IMR-90 (cell line): ENCODE measurements around the gene GARIN3. TPM values are rescaled to one million over a fixed set of nuclear protein-coding genes. Genes with fewer than 3 reads are reported as not detected.
"Not testable (repeated sequence)": the region's sequence is repeated elsewhere in the genome, so short reads cannot be mapped to it uniquely, and the experiment has no call there.

Experiments
- ATAC-seq: fragments of 200-7000 bp; cut with Tn5 transposase; 2 replicates; pipeline ENCODE4 v1.9.1; 2020; ENCODE audit warnings: low read depth, mild to moderate bottlenecking, moderate library complexity
- BruUV-seq: library from RNA; stranded (reverse); fragments of 400-500 nt; replicated peaks from 2 replicates; lab custom pipeline; 2021; lab: Mats Ljungman, UMichigan
- CTCF ChIA-PET: fragments of 300-600 bp; formaldehyde crosslinking; extraction: SDS; loops from one replicate; lab custom pipeline; 2021; ENCODE audit warnings: antibody characterized with exemption; lab: Yijun Ruan, JAX
- POLR2A ChIA-PET: fragments of 300-600 bp; sonication (Branson Sonifier 250); formaldehyde crosslinking; loops from one replicate; lab custom pipeline; 2022; ENCODE audit warnings: antibody characterized with exemption; ENCODE audit not compliant: unreplicated experiment; lab: Charles Lee
- DNase-seq: peaks from one replicate; pipeline ENCODE4 v3.0.0; 2013
- H2AFZ ChIP-seq: replicated peaks from 2 replicates; pipeline ENCODE3; 2013; ENCODE audit warnings: low read length, mild to moderate bottlenecking; ENCODE audit not compliant: poor library complexity
- H2AK5ac ChIP-seq: 2 replicates; pipeline ENCODE4 v1.6.1; 2013; ENCODE audit warnings: low read depth, low read length, inconsistent platforms
- H2AK9ac ChIP-seq: replicated peaks from 2 replicates; pipeline ENCODE3; 2013; ENCODE audit warnings: mild to moderate bottlenecking, low read depth, low read length, moderate library complexity; ENCODE audit not compliant: poor library complexity
- H2BK120ac ChIP-seq: 2 replicates; pipeline ENCODE4 v1.6.1; 2013; ENCODE audit warnings: low read depth, low read length, inconsistent platforms
- H2BK15ac ChIP-seq: 3 replicates; pipeline ENCODE4 v1.6.1; 2013; ENCODE audit warnings: low read depth, low read length, inconsistent platforms
- H2BK20ac ChIP-seq: 2 replicates; pipeline ENCODE4 v1.6.1; 2013; ENCODE audit warnings: low read depth, mild to moderate bottlenecking, inconsistent platforms, low read length, moderate library complexity
- H2BK5ac ChIP-seq: 2 replicates; pipeline ENCODE4 v1.6.1; 2013; ENCODE audit warnings: mild to moderate bottlenecking, low read depth, low read length, inconsistent platforms; ENCODE audit not compliant: poor library complexity, severe bottlenecking
- H3K14ac ChIP-seq: replicated peaks from 2 replicates; pipeline ENCODE4 v1.6.1; 2013; ENCODE audit warnings: low read depth, low read length, inconsistent platforms
- H3K18ac ChIP-seq: 2 replicates; pipeline ENCODE4 v1.6.1; 2013; ENCODE audit warnings: low read depth, low read length, control low read depth
- H3K23ac ChIP-seq: 2 replicates; pipeline ENCODE4 v1.6.1; 2013; ENCODE audit warnings: low read depth, low read length, inconsistent platforms
- H3K27ac ChIP-seq: 2 replicates; pipeline ENCODE4 v1.5.1; 2013; ENCODE audit warnings: mild to moderate bottlenecking, control low read depth, low read length; ENCODE audit not compliant: insufficient read depth
- H3K27me3 ChIP-seq: 2 replicates; pipeline ENCODE4 v1.6.1; 2013; ENCODE audit warnings: low read length; ENCODE audit not compliant: control insufficient read depth, insufficient read depth
- H3K36me3 ChIP-seq: 2 replicates; pipeline ENCODE4 v1.6.1; 2013; ENCODE audit warnings: low read length, mixed read lengths; ENCODE audit not compliant: control insufficient read depth, insufficient read depth
- H3K4ac ChIP-seq: 2 replicates; pipeline ENCODE4 v1.6.1; 2013; ENCODE audit warnings: low read depth, low read length, inconsistent platforms
- H3K4me1 ChIP-seq: 2 replicates; pipeline ENCODE4 v1.6.1; 2013; ENCODE audit warnings: low read length, mixed read lengths; ENCODE audit not compliant: control insufficient read depth, insufficient read depth
- H3K4me2 ChIP-seq: 2 replicates; pipeline ENCODE4 v1.6.1; 2013; ENCODE audit warnings: low read depth, mild to moderate bottlenecking, control low read depth, low read length, moderate library complexity
- H3K4me3 ChIP-seq: 2 replicates; pipeline ENCODE4 v1.5.1; 2013; ENCODE audit warnings: low read depth, mild to moderate bottlenecking, control low read depth, low read length, moderate library complexity; ENCODE audit not compliant: insufficient read depth
- H3K56ac ChIP-seq: 2 replicates; pipeline ENCODE4 v1.6.1; 2013; ENCODE audit warnings: low read length, inconsistent platforms; ENCODE audit not compliant: insufficient read depth; ENCODE audit errors: extremely low read depth
- H3K79me1 ChIP-seq, 2 experiments: 2 replicates each; pipeline ENCODE4 v1.6.1; 2013; ENCODE audit warnings: low read length in 2 of 2, inconsistent platforms in 1 of 2, low read depth in 1 of 2
- H3K9ac ChIP-seq: 2 replicates; pipeline ENCODE4 v1.6.1; 2013; ENCODE audit warnings: low read depth, low read length, control low read depth
- H3K9me1 ChIP-seq: 2 replicates; pipeline ENCODE4 v1.6.1; 2013; ENCODE audit warnings: low read length, inconsistent platforms; ENCODE audit not compliant: insufficient read depth
- H3K9me3 ChIP-seq: 2 replicates; pipeline ENCODE4 v1.6.1; 2013; ENCODE audit warnings: low read length; ENCODE audit not compliant: control insufficient read depth, insufficient read depth
- H4K20me1 ChIP-seq: 2 replicates; pipeline ENCODE4 v1.6.1; 2013; ENCODE audit warnings: low read length, inconsistent platforms; ENCODE audit not compliant: insufficient read depth
- H4K5ac ChIP-seq: 2 replicates; pipeline ENCODE4 v1.6.1; 2013; ENCODE audit warnings: mild to moderate bottlenecking, low read depth, low read length, control low read depth
- H4K8ac ChIP-seq, 2 experiments: 2 replicates each; pipeline ENCODE4 v1.6.1; 2013; ENCODE audit warnings: low read depth in 2 of 2, low read length in 2 of 2, control low read depth in 1 of 2, inconsistent platforms in 1 of 2
- H4K91ac ChIP-seq: 2 replicates; pipeline ENCODE4 v1.6.1; 2013; ENCODE audit warnings: low read depth, low read length, inconsistent platforms; ENCODE audit not compliant: insufficient read depth
- BHLHE40 ChIP-seq: fragments of 150-350 bp; IDR thresholded peaks from 2 replicates; pipeline ENCODE4 v1.6.1; 2016; ENCODE audit warnings: mild to moderate bottlenecking, low read depth, low read length
- MXI1 ChIP-seq: IDR thresholded peaks from 2 replicates; pipeline ENCODE4 v1.6.1; 2012; ENCODE audit warnings: low read depth, mild to moderate bottlenecking, low read length, moderate library complexity, borderline replicate concordance
- WGBS, 2 experiments: methylation state at CpG; one replicate each; pipeline versions ENCODE4 v1.1.5 to v1.1.7; 2013; ENCODE audit warnings: missing lambda C conversion rate in 2 of 2; ENCODE audit not compliant: insufficient read length in 1 of 2; ENCODE audit errors: extremely low coverage in 2 of 2; 5-methylcytosine and 5-hydroxymethylcytosine counted together
- dilution Hi-C: fragments of 300-500 bp; cut with HindIII; formaldehyde crosslinking; loops from one replicate; pipeline ENCODE4 v1.14.3; 2018; ENCODE audit warnings: low sequenced_read_pairs; ENCODE audit not compliant: unreplicated experiment
- in situ Hi-C: fragments of 300-500 bp; cut with MboI; formaldehyde crosslinking; loops from 3 replicates; pipeline ENCODE4 v1.14.3; 2019; ENCODE audit warnings: low sequenced_read_pairs, inconsistent platforms, mixed read lengths
- intact Hi-C: fragments of 100-400 bp; cut with micrococcal nuclease; formaldehyde crosslinking; loops from 2 replicates; pipeline ENCODE4 v1.10.0; 2022
- polyA plus RNA-seq, 3 experiments: library from polyadenylated mRNA; depleted of rRNA; stranded (reverse); fragments of >200 nt; gene quantifications; 2 replicates each; pipeline ENCODE4 v1.2.3, GENCODE V29; 2012; ENCODE audit warnings: low replicate concordance in 1 of 3
- total RNA-seq: library from RNA; depleted of rRNA; stranded (reverse); fragments of >200 nt; gene quantifications from 2 replicates; pipeline ENCODE4 v1.2.3, GENCODE V29; 2012

GARIN3 gene
- total and polyA plus RNA-seq, 2 of the 4 experiments (the other 2 are of a cell fraction): not detected

- Histone ChIP-seq H3K9ac (no peak overlapping the region), H3K9me1 (no peaks in the 10 kb centered on the region), H3K18ac (no peak overlapping the region), H2BK5ac (no peak overlapping the region), H4K20me1 (no peaks in the 10 kb centered on the region), H3K23ac (no peak overlapping the region), H3K27ac (no peak overlapping the region), H2AK9ac (no peak overlapping the region), H3K56ac (no peak overlapping the region), H3K36me3 (no peaks in the 10 kb centered on the region), H4K91ac (no peak overlapping the region), H3K27me3 (no peaks in the 10 kb centered on the region; the same call in none of the 2 replicates), H3K79me1 (no peaks in the 10 kb centered on the region), H2AK5ac (no peak overlapping the region), H4K5ac (no peak overlapping the region), H2BK120ac (no peak overlapping the region), H2BK15ac (no peak overlapping the region), H3K14ac (no peak overlapping the region), H2BK20ac (no peak overlapping the region), H3K4me1 (no peaks in the 10 kb centered on the region), H4K8ac (no peak overlapping the region), H3K4ac (no peak overlapping the region), H3K4me3 (no peak overlapping the region), H3K9me3 (no peaks in the 10 kb centered on the region), H2AFZ (no peak overlapping the region), H3K4me2 (no peak overlapping the region)
- WGBS, 2 experiments: 48% methylated on average over 5 of the region's 12 CpGs; no CpG with 5 or more reads in 1 of the 2 experiments
- TF ChIP-seq BHLHE40 (no peak), MXI1 (no peak)
- BruUV-seq: no TSS peak
- intact Hi-C loops (no loop called here), in situ Hi-C loops (no loop called here), dilution Hi-C loops (no loop called here)
- ChIA-PET POLR2A (no interaction called here), CTCF (no interaction called here)
- ATAC-seq (no peak), DNase-seq (no peak)
These were observed 20.4 kb upstream of the GARIN3 start for GRCh38 chr5:157186309-157187045.

GRCh38 chr5:157185122-157185521, 19.1 kb upstream of the GARIN3 start:
- H2BK20ac ChIP-seq, DNase-seq, intact Hi-C loops, H2AK5ac ChIP-seq, H3K14ac ChIP-seq, H3K27me3 ChIP-seq, dilution Hi-C loops, H2BK15ac ChIP-seq, H3K27ac ChIP-seq, H3K79me1 ChIP-seq, H3K36me3 ChIP-seq, H3K9me3 ChIP-seq, H4K8ac ChIP-seq, H2AFZ ChIP-seq, H4K20me1 ChIP-seq, H2BK120ac ChIP-seq, H4K91ac ChIP-seq, POLR2A ChIA-PET, H3K56ac ChIP-seq, H3K4ac ChIP-seq, H2BK5ac ChIP-seq, H3K9me1 ChIP-seq, in situ Hi-C loops, H3K23ac ChIP-seq, H3K4me2 ChIP-seq, H3K4me1 ChIP-seq, ATAC-seq, BruUV-seq, CTCF ChIA-PET, H4K5ac ChIP-seq, H2AK9ac ChIP-seq, H3K9ac ChIP-seq, H3K18ac ChIP-seq, H3K4me3 ChIP-seq: not testable (repeated sequence)
- no CpG with 5 or more reads among the region's 6 CpGs for WGBS, 2 experiments
